Neural progenitor cell (in vitro differentiated cells): ENCODE data around the gene RPA1. TPM values are rescaled to one million over a fixed set of nuclear protein-coding genes. Genes with fewer than 3 reads are reported as not detected.

Experiments
- DNase-seq: peaks from one replicate; pipeline ENCODE4 v3.0.0-alpha.2; 2016; ENCODE audit warnings: low spot score
- H2AFZ ChIP-seq: fragments of 200-600 bp; sonication (generic); replicated peaks from 2 replicates; pipeline ENCODE4 v1.6.1; 2016; ENCODE audit warnings: antibody characterized with exemption
- H3F3A ChIP-seq: fragments of 200-600 bp; sonication (generic); 2 replicates; pipeline ENCODE4 v1.6.1; 2016; ENCODE audit warnings: antibody characterized with exemption, low read depth
- H3K27ac ChIP-seq: fragments of 200-600 bp; sonication (generic); 2 replicates; pipeline ENCODE4 v1.5.1; 2016; ENCODE audit warnings: mild to moderate bottlenecking
- H3K27me3 ChIP-seq: fragments of 200-600 bp; sonication (generic); 2 replicates; pipeline ENCODE4 v1.6.1; 2016; ENCODE audit warnings: mild to moderate bottlenecking, moderate library complexity
- H3K36me3 ChIP-seq: fragments of 200-600 bp; sonication (generic); 2 replicates; pipeline ENCODE4 v1.5.1; 2016
- H3K4me1 ChIP-seq: fragments of 200-600 bp; sonication (generic); 2 replicates; pipeline ENCODE4 v1.6.1; 2016; ENCODE audit warnings: mixed run types
- H3K4me2 ChIP-seq: fragments of 200-600 bp; sonication (generic); 2 replicates; pipeline ENCODE4 v1.6.1; 2016
- H3K4me3 ChIP-seq: fragments of 200-600 bp; sonication (generic); 2 replicates; pipeline ENCODE4 v1.5.1; 2016
- H3K79me2 ChIP-seq: fragments of 200-600 bp; sonication (generic); 2 replicates; pipeline ENCODE4 v1.6.1; 2016; ENCODE audit warnings: low read depth
- H3K9ac ChIP-seq: fragments of 200-600 bp; sonication (generic); 2 replicates; pipeline ENCODE4 v1.6.1; 2016
- H3K9me3 ChIP-seq: fragments of 200-600 bp; sonication (generic); 2 replicates; pipeline ENCODE4 v1.5.1; 2016; ENCODE audit warnings: low read depth
- H4K20me1 ChIP-seq: fragments of 200-600 bp; sonication (generic); 2 replicates; pipeline ENCODE4 v1.6.1; 2016; ENCODE audit warnings: low read depth
- H3K27ac Mint-ChIP-seq: 3 replicates; pipeline ENCODE4 v1.8.0; 2021; ENCODE audit warnings: mixed read lengths
- H3K27me3 Mint-ChIP-seq: 2 replicates; pipeline ENCODE4 v1.8.0; 2022; ENCODE audit warnings: low read depth, mild to moderate bottlenecking, inconsistent platforms, moderate library complexity, mixed read lengths; ENCODE audit not compliant: insufficient read depth
- H3K36me3 Mint-ChIP-seq: 3 replicates; pipeline ENCODE4 v1.8.0; 2021; ENCODE audit warnings: mixed read lengths
- H3K4me1 Mint-ChIP-seq: 3 replicates; pipeline ENCODE4 v1.8.0; 2021; ENCODE audit warnings: mixed read lengths
- H3K4me3 Mint-ChIP-seq: 3 replicates; pipeline ENCODE4 v1.8.0; 2021; ENCODE audit warnings: mild to moderate bottlenecking, moderate library complexity, mixed read lengths
- H3K9me3 Mint-ChIP-seq: 3 replicates; pipeline ENCODE4 v1.8.0; 2020; ENCODE audit warnings: mixed read lengths
- EZH2 ChIP-seq: fragments of 200-600 bp; sonication (generic); IDR thresholded peaks from 2 replicates; pipeline ENCODE4 v1.6.1; 2017; ENCODE audit warnings: antibody characterized with exemption, mild to moderate bottlenecking, moderate library complexity
- EZH2phosphoT487 ChIP-seq: fragments of 200-600 bp; sonication (generic); IDR thresholded peaks from 2 replicates; pipeline ENCODE4 v1.6.1; 2017; ENCODE audit warnings: antibody characterized with exemption
- total RNA-seq: library from RNA; depleted of rRNA; stranded (reverse); fragments of >200 nt; gene quantifications from 2 replicates; pipeline ENCODE4 v1.2.3, GENCODE V29; 2015; ENCODE audit warnings: low replicate concordance
- TF ChIP-seq, protein P1 (sequence below): fragments of 200-600 bp; sonication (generic); IDR thresholded peaks from 2 replicates; pipeline ENCODE4 v1.5.1; 2017; ENCODE audit warnings: antibody characterized with exemption, mild to moderate bottlenecking

The RPA1 gene
- total RNA-seq, 1 donor from 2014 or later, result 94.4 TPM

DNA sequence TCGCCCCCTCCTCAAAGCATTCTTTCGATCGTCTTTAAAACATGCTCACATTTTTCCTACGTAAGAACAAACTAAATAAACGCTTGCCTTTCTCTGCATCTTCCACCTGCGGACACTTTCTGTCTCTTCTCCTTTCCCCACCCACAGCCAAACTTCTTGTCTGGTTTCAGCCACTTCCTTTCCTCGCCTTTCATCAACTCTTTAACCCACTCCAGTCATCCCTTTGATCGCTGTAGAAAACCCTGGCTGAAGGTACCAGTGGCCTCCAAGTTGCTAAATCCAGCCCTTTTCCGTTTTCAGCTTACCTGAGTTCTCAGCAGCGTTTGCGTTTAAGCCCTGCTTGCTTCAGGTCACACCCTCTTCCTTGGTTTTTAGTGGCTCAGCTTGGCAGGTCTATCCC lies 483 bp downstream of the RPA1 start:
- H3K79me2 ChIP-seq, result peaks cover 77% of the 10 kb centered on the region
- peak overlapping the region; percentile 62 for H3K9ac ChIP-seq
- H3K36me3 ChIP-seq, result no peaks in the 10 kb centered on the region
- H2AFZ ChIP-seq, result peak overlapping the region; percentile 92
- no peaks in the 10 kb centered on the region for H3K9me3 ChIP-seq
- H3K27ac ChIP-seq, result no peak overlapping the region
- peaks cover 39% of the 10 kb centered on the region for H4K20me1 ChIP-seq
- peak overlapping the region; percentile 97 for H3K4me3 Mint-ChIP-seq
- no peaks in the 10 kb centered on the region for H3K9me3 Mint-ChIP-seq
- peaks cover 5% of the 10 kb centered on the region for H3K4me1 ChIP-seq
- peaks cover 8% of the 10 kb centered on the region for H3F3A ChIP-seq
- peak overlapping the region; percentile 89 for H3K4me2 ChIP-seq
- DNase-seq, result peak; percentile 48
- H3K4me1 Mint-ChIP-seq, result peaks cover 27% of the 10 kb centered on the region
- H3K27ac Mint-ChIP-seq, result peak overlapping the region; percentile 71
- TF ChIP-seq EZH2phosphoT487 (no peak), EZH2 (no peak)
- TF ChIP-seq, protein P1, sequence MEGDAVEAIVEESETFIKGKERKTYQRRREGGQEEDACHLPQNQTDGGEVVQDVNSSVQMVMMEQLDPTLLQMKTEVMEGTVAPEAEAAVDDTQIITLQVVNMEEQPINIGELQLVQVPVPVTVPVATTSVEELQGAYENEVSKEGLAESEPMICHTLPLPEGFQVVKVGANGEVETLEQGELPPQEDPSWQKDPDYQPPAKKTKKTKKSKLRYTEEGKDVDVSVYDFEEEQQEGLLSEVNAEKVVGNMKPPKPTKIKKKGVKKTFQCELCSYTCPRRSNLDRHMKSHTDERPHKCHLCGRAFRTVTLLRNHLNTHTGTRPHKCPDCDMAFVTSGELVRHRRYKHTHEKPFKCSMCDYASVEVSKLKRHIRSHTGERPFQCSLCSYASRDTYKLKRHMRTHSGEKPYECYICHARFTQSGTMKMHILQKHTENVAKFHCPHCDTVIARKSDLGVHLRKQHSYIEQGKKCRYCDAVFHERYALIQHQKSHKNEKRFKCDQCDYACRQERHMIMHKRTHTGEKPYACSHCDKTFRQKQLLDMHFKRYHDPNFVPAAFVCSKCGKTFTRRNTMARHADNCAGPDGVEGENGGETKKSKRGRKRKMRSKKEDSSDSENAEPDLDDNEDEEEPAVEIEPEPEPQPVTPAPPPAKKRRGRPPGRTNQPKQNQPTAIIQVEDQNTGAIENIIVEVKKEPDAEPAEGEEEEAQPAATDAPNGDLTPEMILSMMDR, result no peak
- H3K27me3 Mint-ChIP-seq, result peaks cover 4% of the 10 kb centered on the region
- H3K4me3 ChIP-seq, result peak overlapping the region; percentile 90
- peaks cover 13% of the 10 kb centered on the region for H3K36me3 Mint-ChIP-seq
- H3K27me3 ChIP-seq, result no peaks in the 10 kb centered on the region

DNA sequence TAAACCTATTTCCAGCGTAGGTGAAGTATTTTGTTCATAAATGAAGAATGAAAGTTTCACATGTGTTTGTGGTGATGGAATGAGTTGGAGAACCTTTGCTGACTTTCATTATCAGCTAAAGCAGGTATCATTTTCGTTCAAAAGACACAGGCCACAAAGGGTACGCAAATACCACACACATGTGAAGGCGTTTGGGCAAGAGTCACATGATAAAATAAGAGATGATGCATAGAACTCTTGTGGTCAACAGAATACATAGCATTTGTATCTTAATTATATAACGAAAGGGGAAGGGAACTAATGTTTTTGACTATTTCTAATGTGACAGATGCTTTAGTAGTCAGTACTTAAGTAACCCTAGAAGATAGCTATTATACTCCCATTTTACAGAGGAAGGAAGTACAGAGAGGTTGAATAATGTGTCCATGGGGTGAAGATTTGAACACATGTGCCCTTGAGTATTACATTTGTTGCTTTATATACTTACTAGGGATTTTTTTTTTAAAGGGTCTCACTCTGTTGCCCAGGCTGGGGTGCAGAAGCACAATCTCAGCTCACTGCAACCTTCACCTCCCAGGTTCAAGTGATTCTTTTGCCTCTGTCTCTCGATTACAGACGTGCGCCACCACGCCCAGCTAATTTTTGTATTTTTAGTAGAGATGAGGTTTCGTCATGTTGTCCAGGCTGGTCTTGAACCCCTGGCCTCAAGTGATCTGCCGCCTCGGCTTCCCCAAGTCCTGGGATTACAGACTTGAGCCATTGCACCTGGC lies 4.8 kb downstream of the RPA1 start:
- H4K20me1 ChIP-seq, result peaks cover 44% of the 10 kb centered on the region
- peaks cover 5% of the 10 kb centered on the region for H3K4me1 ChIP-seq
- Mint-ChIP-seq H3K9me3 (no peaks in the 10 kb centered on the region), H3K27me3 (peaks cover 8% of the 10 kb centered on the region), H3K4me1 (peaks cover 13% of the 10 kb centered on the region), H3K4me3 (no peak overlapping the region), H3K36me3 (peaks cover 10% of the 10 kb centered on the region), H3K27ac (no peak overlapping the region)
- DNase-seq, result no peak
- no peak overlapping the region for H3K9ac ChIP-seq
- H3F3A ChIP-seq, result peaks cover 8% of the 10 kb centered on the region
- H3K4me2 ChIP-seq, result no peak overlapping the region
- H3K27me3 ChIP-seq, result no peaks in the 10 kb centered on the region
- no peak overlapping the region for H3K4me3 ChIP-seq
- no peak overlapping the region for H3K27ac ChIP-seq
- H3K9me3 ChIP-seq, result no peaks in the 10 kb centered on the region
- H3K36me3 ChIP-seq, result no peaks in the 10 kb centered on the region
- TF ChIP-seq, protein P1, result no peak
- TF ChIP-seq EZH2phosphoT487 (no peak), EZH2 (no peak)
- H3K79me2 ChIP-seq, result peaks cover 97% of the 10 kb centered on the region
- no peak overlapping the region for H2AFZ ChIP-seq

DNA sequence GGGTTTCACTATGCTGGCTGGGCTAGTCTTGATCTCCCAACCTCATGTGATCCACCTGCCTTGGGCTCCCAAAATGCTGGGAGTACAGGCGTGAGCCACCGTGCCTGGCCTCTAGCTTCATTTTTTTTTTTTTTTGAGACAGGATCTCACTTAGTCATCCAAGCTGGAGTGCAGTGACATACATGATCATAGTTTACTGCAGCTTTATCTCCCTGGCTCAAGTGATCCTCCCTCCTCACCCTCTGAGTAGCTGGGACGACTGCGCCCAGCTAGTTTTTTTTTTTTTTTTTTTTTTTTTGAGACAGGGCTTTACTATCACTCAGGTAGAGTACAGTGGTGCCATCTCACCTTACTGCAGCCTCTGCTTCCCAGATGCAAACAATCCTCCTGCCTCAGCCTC lies 9.7 kb downstream of the RPA1 start:
- H3K9ac ChIP-seq, result no peak overlapping the region
- no peak overlapping the region for H3K4me3 ChIP-seq
- no peak overlapping the region for H3K27ac ChIP-seq
- no peak overlapping the region for H3K27ac Mint-ChIP-seq
- peaks cover 4% of the 10 kb centered on the region for H3K27me3 Mint-ChIP-seq
- TF ChIP-seq EZH2phosphoT487 (no peak), EZH2 (no peak)
- no peaks in the 10 kb centered on the region for H3K4me1 ChIP-seq
- peaks cover 14% of the 10 kb centered on the region for H3K36me3 Mint-ChIP-seq
- H3K4me1 Mint-ChIP-seq, result no peaks in the 10 kb centered on the region
- H3K36me3 ChIP-seq, result no peaks in the 10 kb centered on the region
- peaks cover 27% of the 10 kb centered on the region for H4K20me1 ChIP-seq
- peaks cover 96% of the 10 kb centered on the region for H3K79me2 ChIP-seq
- H3K9me3 Mint-ChIP-seq, result no peaks in the 10 kb centered on the region
- no peaks in the 10 kb centered on the region for H3K9me3 ChIP-seq
- H3F3A ChIP-seq, result peaks cover 2% of the 10 kb centered on the region
- H3K4me3 Mint-ChIP-seq, result no peak overlapping the region
- no peak for DNase-seq
- no peak overlapping the region for H2AFZ ChIP-seq
- no peaks in the 10 kb centered on the region for H3K27me3 ChIP-seq
- H3K4me2 ChIP-seq, result no peak overlapping the region

DNA sequence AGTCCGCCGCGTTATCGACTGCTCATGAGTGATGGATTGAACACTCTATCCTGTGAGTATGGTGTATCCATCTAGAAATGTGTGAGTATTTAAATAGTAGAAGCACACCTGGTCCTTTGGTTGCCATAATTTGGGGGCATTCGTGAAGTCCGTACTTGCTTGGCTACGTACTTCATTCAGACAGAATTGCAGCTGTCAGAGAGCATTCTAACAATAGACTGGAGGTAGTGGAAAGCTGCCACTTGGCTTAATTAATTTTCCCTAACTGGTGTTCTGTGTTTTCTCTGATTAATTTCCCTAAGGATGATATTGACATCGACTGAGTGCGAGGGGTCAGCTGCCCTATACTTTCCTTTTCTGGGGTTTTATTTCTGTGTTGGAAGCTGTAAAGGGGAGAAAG lies 14.1 kb downstream of the RPA1 start:
- Mint-ChIP-seq H3K36me3 (peaks cover 20% of the 10 kb centered on the region), H3K27ac (no peak overlapping the region), H3K4me1 (no peaks in the 10 kb centered on the region), H3K27me3 (no peaks in the 10 kb centered on the region), H3K9me3 (no peaks in the 10 kb centered on the region), H3K4me3 (no peak overlapping the region)
- H3K4me1 ChIP-seq, result no peaks in the 10 kb centered on the region
- H3K4me2 ChIP-seq, result no peak overlapping the region
- H3K79me2 ChIP-seq, result peaks cover 52% of the 10 kb centered on the region
- H3K9me3 ChIP-seq, result no peaks in the 10 kb centered on the region
- H3K27ac ChIP-seq, result no peak overlapping the region
- no peak overlapping the region for H3K9ac ChIP-seq
- peaks cover 27% of the 10 kb centered on the region for H4K20me1 ChIP-seq
- no peaks in the 10 kb centered on the region for H3K36me3 ChIP-seq
- H3K4me3 ChIP-seq, result no peak overlapping the region
- no peak overlapping the region for H2AFZ ChIP-seq
- peaks cover 2% of the 10 kb centered on the region for H3F3A ChIP-seq
- no peaks in the 10 kb centered on the region for H3K27me3 ChIP-seq
- no peak for TF ChIP-seq EZH2phosphoT487
- TF ChIP-seq EZH2, result no peak
- TF ChIP-seq, protein P1, result no peak
- DNase-seq, result no peak
